ENCODE measurements around the gene NEDD8. TPM values are rescaled to one million over a fixed set of nuclear protein-coding genes. Genes with fewer than 3 reads are reported as not detected.
A peak's percentile ranks its signal among the peaks of the same experiment; 100 is the strongest.
"Not testable (repeated sequence)": the region's sequence is repeated elsewhere in the genome, so short reads cannot be mapped to it uniquely, and the experiment has no call there.

Gene NEDD8
- total RNA-seq, 1 donor from 2014 or later, result 131 TPM

- no peak for TF ChIP-seq CTCF (IDR thresholded peaks at IDR 0.05; ENCODE audit: insufficient read depth, low read length, severe bottlenecking)
- H3K4me3 ChIP-seq (ENCODE audit: low read depth, low read length), result no peak overlapping the region
- no peaks in the 10 kb centered on the region for H3K27me3 ChIP-seq (ENCODE audit: control insufficient read depth, insufficient read depth, low read length)
- FAIRE-seq (no peak), DNase-seq (ENCODE audit: low read depth) (no peak)
- H3K36me3 ChIP-seq (ENCODE audit: control insufficient read depth, insufficient read depth, low read length), result peaks cover 6% of the 10 kb centered on the region
These were observed 27.7 kb downstream of the NEDD8 start for GRCh38 chr14:24204163-24205146.

- H3K36me3 ChIP-seq (ENCODE audit: control insufficient read depth, insufficient read depth, low read length); DNase-seq (ENCODE audit: low read depth); H3K4me3 ChIP-seq (ENCODE audit: low read depth, low read length); FAIRE-seq; H3K27me3 ChIP-seq (ENCODE audit: control insufficient read depth, insufficient read depth, low read length): not testable (repeated sequence)
These were observed 28.8 kb downstream of the NEDD8 start for GRCh38 chr14:24203249-24203886.

- not testable (repeated sequence) for H3K4me3 ChIP-seq (ENCODE audit: low read depth, low read length); DNase-seq (ENCODE audit: low read depth); FAIRE-seq; H3K27me3 ChIP-seq (ENCODE audit: control insufficient read depth, insufficient read depth, low read length); H3K36me3 ChIP-seq (ENCODE audit: control insufficient read depth, insufficient read depth, low read length)
These were observed 29.6 kb downstream of the NEDD8 start for GRCh38 chr14:24202538-24202937.

GRCh38 chr14:24198814-24199524 lies 33.2 kb downstream of the NEDD8 start:
- FAIRE-seq (no peak), DNase-seq (ENCODE audit: low read depth) (no peak)
- no peaks in the 10 kb centered on the region for H3K27me3 ChIP-seq (ENCODE audit: control insufficient read depth, insufficient read depth, low read length)
- H3K36me3 ChIP-seq (ENCODE audit: control insufficient read depth, insufficient read depth, low read length), result peaks cover 2% of the 10 kb centered on the region
- TF ChIP-seq CTCF (IDR thresholded peaks at IDR 0.05; ENCODE audit: insufficient read depth, low read length, severe bottlenecking), result no peak
- H3K4me3 ChIP-seq (ENCODE audit: low read depth, low read length), result no peak overlapping the region

- Histone ChIP-seq H3K36me3 (ENCODE audit: control insufficient read depth, insufficient read depth, low read length) (peaks cover 8% of the 10 kb centered on the region), H3K4me3 (ENCODE audit: low read depth, low read length) (no peak overlapping the region), H3K27me3 (ENCODE audit: control insufficient read depth, insufficient read depth, low read length) (no peaks in the 10 kb centered on the region)
- FAIRE-seq, result no peak
- no peak for TF ChIP-seq CTCF (IDR thresholded peaks at IDR 0.05; ENCODE audit: insufficient read depth, low read length, severe bottlenecking)
- DNase-seq (ENCODE audit: low read depth), result no peak
These were observed 35.1 kb downstream of the NEDD8 start for GRCh38 chr14:24197056-24197450.

GRCh38 chr14:24196071-24197055 lies 35.8 kb downstream of the NEDD8 start:
- FAIRE-seq, result no peak
- no peaks in the 10 kb centered on the region for H3K27me3 ChIP-seq (ENCODE audit: control insufficient read depth, insufficient read depth, low read length)
- peak; percentile 19 for DNase-seq (ENCODE audit: low read depth)
- H3K36me3 ChIP-seq (ENCODE audit: control insufficient read depth, insufficient read depth, low read length), result peaks cover 6% of the 10 kb centered on the region
- no peak for TF ChIP-seq CTCF (IDR thresholded peaks at IDR 0.05; ENCODE audit: insufficient read depth, low read length, severe bottlenecking)
- peak overlapping the region; percentile 75 for H3K4me3 ChIP-seq (ENCODE audit: low read depth, low read length)
